ENCODE results near the gene CHCHD5.
"Not testable (repeated sequence)": the region's sequence is repeated elsewhere in the genome, so short reads cannot be mapped to it uniquely, and the experiment has no call there.

The CHCHD5 gene

DNA sequence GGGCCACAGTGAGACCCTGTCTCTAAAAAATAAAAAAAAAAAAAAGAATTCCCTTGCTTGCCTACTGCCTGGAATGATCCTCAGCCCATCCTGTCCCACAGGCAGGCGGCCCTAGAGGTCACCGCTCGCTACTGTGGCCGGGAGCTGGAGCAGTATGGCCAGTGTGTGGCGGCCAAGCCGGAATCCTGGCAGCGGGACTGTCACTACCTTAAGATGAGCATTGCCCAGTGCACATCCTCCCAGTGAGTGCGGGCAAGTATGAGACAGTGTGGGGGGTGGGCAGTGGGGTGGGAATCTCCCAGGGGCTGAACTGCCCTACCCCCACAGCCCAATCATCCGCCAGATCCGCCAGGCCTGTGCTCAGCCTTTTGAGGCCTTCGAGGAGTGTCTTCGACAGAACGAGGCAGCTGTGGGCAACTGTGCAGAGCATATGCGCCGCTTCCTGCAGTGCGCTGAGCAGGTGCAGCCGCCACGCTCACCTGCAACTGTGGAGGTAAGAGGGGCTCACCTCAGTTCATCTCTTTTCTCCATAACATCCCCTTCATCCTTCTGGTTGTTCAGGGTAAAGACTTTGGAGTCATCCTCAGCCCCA, 1.6 kb downstream of the CHCHD5 start:
- no peak for DNase-seq (ENCODE audit: low read depth, low spot score)

DNA sequence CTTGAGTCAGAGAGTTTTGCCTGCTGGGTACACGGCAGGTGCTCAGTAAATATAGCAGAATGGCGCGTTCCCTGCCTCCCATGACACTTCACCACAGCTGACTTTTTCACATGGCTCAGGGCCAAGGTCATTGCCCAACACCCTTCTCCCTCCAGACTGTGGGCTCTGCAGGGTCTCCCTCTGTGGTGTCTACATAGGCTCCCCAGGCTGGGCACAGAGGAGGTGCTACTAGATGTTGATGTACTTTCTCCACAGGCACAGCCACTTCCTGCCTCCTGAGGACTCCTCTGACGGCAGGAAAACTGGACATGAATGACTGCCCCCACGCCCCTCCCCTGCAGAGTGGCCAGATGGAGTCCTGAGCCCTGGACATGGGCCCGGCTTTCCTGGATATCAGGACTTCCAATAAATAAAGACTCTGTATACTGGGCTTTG, 4.2 kb downstream of the CHCHD5 start:
- DNase-seq (ENCODE audit: low read depth, low spot score) = no peak

DNA sequence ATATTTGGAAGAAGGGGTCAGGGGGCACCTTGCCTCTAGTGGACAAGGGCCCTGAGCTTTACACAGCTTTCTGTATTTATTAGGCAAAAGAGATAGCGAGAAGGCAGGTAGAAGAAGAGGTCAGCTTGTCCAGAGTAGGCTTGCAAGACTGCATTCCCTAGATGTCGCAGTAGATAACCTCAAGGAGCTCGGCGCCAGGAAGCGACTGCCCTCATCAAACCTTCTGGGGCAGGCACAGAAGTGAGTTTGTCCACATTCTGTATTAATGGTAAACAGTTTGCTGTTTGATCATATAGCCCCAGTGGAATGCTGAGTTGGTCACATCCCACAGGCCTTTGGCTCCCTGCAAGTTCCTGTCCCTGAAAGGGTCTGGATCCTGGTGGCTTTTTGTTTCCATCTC, 7.0 kb downstream of the CHCHD5 start:
- peak; percentile 49 for DNase-seq (ENCODE audit: low read depth, low spot score)

DNA sequence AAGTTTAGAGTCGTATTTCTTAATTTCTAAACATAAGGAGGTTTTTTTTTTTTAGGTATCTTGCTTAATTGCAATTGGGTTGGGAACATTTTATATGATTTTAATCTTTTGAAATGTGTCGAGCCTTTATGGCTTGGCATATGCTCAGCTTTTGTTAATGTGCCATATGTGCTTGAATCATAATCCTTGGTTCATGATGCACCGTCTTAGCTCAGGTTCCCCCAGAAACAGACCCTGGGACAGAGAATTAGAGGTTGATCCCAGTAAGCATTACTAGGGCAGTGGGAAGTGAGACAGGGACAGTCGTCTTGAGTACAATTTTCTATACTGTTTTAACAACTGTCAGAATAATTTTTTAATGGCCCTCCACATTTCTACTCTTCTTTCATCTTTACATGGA, 9.3 kb downstream of the CHCHD5 start:
- DNase-seq (ENCODE audit: low read depth, low spot score) = no peak

DNA sequence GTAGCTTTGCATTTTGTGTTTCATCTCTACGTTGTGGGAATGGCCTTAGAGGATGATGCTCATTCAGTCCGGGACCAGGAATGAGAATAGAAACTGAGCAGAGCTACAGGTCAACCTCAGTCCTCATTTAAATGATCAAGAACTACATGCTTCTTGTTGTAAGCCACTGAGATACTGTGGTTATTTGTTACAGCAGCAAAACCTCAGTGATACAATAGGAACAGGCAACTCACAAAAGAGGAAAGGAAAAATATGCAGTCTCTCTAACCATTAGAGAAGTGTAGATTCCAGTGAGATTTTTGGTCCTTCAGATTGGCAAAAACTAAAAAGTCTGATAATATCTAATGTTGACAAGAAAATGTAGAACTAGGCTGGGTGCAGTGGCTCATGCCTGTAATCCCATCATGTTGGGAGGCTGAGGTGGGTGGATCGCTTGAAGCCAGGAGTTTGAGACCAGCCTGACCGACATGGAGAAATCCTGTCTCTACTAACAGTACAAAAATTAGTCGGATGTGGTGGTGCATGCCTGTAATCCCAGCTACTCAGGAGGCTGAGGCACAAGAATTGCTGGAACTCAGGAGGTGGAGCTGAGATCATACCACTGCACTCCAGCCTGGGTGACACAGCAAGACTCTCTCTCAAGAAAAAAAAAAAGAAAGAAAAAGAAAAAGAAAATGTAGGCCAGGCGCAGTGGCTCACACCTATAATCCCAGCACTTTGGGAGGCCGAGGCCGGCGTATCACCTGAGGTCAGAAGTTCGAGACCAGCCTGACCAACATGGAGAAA, 13.3 kb downstream of the CHCHD5 start:
- no peak for DNase-seq (ENCODE audit: low read depth, low spot score)

DNA sequence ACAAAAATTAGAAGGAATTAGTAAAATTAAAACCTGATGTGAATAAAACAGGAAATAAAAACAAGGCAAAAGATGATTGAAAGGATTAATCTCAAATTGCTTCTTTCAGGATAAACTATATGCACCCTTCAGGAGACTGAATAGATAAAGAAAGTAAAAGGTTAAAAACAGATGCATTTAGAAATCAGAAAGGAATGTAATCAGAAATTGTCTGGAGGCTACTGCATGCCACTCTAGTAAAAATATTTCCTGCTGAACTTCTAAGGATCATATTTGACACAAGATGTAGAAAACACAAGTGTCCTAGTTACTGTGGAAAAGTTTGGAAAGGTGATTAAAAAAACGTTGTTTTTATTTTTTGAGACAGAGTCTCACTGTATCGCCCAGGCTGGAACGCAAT, 16.2 kb downstream of the CHCHD5 start:
- no peak for DNase-seq (ENCODE audit: low read depth, low spot score)

DNA sequence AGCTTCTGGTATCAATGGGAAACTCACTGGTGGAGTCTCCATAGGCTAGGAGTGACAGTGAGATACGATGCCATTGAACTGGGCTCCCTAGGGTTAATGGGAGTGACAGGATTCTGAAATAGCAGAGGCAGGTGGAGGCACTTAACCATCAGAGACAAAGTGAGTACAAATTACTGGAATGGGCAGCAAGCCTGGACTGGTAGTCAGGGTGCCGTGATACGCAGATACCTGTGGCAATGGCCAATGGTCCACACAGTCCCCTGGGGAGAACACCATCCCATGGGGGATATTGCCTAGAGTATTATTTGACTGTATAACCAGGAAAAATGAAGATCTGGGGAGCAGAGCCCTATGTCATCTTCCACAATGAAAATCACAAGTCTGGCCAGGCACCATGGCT, 17.3 kb downstream of the CHCHD5 start:
- DNase-seq (ENCODE audit: low read depth, low spot score) = no peak

DNA sequence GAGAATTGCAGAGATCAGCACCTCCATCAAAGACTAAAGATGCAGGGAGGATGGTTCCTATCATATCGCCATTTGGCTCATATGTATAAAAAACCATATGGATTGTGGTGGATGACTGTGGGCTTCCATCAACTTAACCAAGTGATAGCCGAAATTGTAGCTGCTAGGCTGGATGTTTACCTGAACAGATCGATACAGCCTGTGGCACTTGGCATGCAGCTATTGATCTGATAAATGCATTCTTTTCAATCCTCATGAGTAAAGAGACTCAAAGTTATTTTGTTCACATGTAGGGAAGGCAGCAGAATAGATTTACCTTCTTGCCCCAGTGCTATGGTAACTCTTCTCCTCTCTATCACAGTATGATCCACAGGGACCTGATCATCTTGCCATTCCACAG, 18.5 kb downstream of the CHCHD5 start:
- no peak for DNase-seq (ENCODE audit: low read depth, low spot score)

DNA sequence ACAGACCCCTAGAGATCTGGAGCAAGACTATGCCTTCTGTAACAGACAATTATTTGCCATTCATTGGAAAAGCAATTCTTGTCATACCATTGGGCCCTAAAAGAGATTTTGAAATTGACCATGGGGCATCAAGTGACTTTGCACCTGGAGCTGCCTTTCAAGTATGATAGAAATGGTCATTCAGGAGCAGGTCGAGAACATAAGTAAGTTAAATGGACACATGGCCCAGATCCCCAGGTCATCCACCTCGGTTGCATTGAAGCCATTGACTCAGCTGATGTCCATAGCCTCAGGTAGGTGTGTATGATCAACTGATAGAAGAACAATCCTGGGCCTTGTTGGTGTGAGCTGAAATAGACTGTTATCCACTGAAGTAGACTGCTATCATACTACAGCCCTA, 19.3 kb downstream of the CHCHD5 start:
- DNase-seq (ENCODE audit: low read depth, low spot score) = no peak

DNA sequence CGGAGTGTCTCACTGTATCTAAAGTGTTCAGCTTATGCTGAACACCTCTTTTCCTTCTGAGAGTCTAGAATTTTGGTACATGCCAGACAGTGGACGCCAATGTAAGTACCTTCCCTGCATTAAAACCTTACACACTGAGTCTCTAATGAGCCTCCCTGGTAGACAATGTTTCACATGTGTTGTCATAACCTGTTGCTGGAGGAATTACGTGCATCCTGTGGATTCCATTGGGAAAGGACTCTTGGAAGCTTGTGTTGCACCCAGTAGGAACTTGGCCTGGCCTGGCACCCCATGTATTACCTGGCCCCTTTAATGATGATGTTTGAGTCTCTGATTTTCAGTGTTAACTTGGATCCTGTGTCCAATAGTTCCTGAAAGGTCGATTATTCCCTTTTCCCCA, 20.5 kb downstream of the CHCHD5 start:
- no peak for DNase-seq (ENCODE audit: low read depth, low spot score)

DNA sequence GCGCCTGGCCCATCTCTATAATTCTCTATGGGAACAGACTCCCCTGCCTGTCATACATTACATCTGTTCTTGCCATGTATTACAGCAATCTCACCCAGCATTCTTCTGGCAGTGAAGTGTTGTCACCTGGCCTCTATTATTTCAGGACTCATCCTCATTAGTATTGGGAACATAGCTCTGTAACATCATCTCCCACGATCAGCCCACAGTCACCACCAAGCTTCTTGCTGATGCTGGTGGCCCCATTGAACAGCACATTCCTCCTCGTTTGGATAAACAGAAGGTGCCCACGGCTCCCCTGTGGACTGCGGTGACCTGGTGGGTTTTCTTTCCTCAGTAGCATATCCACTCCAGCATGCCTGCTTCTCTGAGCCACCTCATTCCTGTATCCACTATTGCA, 21.5 kb downstream of the CHCHD5 start:
- no peak for DNase-seq (ENCODE audit: low read depth, low spot score)

DNA sequence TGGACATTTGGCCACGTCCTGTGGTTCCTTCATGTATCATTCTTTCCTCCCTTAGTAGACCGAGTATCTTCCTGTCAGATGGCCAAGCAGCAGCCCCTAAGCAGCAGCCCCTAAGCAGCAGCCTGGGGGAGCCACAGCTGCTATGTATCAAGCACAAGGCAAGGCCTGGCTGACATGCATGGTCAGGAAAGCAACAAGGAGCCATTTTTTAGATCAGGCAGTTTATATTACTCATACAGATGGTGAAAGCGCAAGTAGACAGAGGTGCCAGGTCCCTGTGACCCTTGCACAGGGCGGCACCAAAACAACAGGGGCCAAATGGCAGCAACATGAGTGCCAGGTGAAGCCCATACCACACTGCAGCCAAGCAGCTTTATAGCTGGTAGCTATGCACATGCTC, 22.1 kb downstream of the CHCHD5 start:
- DNase-seq (ENCODE audit: low read depth, low spot score) = no peak

DNA sequence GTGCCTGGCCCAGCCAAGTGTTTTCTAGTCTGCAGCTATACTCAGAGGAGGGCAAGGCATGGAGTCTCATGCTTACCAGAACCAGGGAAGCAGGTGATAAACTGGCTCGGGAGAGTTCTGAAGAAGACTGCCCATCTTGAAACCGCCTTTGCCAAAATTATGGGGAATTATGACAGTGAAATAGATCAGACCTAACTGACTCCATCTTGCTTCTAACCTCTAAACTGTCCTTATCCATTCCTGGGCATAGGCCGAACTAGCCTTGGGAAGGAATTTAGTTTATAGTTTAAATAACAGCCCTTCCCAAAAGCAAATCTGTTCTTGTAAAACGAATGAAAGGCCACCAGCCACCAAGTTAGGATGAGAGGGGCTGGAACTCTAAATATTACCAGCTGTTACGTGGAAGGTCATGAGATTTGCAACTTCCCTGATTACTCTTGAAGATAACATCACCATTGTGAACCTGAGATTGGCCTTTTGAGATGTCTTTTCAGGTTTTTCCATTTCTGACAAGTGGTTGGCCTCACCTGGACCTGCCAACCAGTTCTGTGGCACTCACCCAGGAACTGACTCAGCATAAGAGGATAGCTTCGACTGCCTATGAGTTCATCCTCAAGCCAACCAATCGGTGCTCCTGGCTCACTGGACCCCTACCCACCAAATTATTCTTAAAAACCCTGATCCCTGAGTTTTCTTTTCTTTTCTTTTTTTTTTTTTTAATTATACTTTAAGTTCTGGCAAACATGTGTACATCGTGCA, 23.4 kb downstream of the CHCHD5 start:
- no peak for DNase-seq (ENCODE audit: low read depth, low spot score)

DNA sequence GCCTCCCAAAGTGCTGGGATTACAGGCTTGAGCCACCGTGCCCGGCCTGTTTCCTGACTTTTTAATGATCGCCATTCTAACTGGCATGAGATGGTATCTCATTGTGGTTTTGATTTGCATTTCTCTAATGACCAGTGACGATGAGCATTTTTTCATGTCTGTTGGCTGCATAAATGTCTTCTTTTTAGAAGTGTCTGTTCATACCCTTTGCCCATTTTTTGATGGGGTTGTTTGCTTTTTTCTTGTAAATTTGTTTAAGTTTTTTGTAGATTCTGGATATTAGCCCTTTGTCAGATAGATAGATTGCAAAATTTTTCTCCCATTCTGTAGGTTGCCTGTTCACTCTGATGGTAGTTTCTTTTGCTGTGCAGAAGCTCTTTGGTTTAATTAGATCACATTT, 24.9 kb downstream of the CHCHD5 start:
- not testable (repeated sequence) for DNase-seq (ENCODE audit: low read depth, low spot score)

DNA sequence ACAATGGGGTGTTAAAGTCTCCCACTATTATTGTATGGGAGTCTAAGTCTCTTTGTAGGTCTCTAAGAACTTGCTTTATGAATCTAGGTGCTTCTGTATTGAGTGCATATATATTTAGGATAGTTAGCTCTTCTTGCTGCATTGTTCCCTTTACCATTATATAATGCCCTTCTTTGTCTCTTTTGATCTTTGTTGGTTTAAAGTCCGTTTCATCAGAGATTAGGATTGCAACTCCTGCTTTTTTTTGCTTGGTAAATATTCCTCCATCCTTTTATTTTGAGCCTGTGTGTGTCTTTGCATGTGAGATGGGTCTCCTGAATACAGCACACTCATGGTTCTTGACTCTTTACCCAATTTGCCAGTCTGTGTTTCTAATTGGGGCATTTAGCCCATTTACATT, 27.9 kb downstream of the CHCHD5 start:
- not testable (repeated sequence) for DNase-seq (ENCODE audit: low read depth, low spot score)

DNA sequence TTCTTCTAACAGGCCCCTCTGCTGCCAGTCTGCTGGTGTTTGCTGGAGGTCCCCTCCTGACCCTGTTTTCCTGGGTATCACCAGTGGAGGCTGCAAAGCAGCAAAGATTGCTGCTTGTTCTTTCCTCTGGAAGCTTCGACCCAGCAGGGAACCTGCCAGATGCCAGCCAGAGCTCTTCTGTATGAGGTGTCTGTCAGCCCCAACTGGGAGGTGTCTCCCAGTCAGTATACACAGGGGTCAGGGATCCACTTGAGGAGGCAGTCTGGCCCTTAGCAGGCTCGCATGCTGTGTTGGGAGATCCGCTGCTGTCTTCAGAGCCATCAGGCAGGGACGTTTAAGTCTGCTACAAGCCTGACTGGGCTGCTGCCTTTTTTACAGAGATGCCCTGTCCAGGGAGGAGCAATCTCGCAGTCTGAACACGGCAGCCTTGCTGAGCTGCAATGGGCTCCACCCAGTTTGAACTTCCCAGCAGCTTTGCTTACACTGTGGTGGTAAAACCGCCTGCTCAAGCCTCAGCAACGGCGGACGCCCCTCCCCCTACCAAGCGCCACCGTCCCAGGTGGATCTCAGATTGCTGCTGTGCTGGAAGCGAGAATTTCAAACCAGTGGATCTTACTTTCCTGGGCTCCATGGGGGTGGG, 29.9 kb downstream of the CHCHD5 start:
- DNase-seq (ENCODE audit: low read depth, low spot score) = peak; percentile 84

DNA sequence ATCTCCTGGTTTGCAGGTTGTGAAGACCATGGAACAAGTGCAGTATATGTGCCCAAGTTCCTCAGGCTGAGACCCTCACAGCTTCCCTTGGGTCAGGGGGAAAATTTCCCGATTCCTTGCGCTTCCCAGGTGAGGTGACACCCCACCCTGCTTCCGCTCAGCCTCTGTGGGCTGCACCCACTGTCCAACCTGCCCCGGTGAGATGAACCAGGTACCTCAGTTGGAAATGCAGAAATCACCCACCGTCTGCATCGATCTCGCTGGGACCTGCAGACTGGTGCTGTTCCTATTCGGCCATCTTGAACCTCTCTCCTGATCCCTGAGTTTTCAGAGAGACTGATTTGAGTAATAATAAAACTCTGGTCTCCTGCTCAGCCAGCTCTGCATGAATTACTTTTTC, 30.6 kb downstream of the CHCHD5 start:
- no peak for DNase-seq (ENCODE audit: low read depth, low spot score)

DNA sequence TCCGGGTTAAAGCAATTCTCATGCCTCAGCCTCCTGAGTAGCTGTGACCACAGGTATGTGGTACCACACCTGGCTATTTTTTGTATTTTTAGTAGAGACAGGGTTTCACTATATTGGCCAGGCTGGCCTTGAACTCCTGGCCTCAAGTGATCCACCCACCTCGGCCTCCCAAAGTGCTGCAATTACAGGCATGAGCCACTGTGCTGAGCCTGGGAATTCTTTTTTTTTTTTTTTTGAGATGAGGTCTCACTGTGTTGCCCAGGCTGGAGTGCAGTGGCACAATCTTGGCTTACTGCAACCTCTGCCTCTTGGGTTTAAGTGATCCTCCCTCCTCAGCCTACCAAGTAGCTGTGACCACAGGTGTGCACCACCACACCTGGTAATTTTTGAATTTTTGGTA, 31.4 kb downstream of the CHCHD5 start:
- not testable (repeated sequence) for DNase-seq (ENCODE audit: low read depth, low spot score)

DNA sequence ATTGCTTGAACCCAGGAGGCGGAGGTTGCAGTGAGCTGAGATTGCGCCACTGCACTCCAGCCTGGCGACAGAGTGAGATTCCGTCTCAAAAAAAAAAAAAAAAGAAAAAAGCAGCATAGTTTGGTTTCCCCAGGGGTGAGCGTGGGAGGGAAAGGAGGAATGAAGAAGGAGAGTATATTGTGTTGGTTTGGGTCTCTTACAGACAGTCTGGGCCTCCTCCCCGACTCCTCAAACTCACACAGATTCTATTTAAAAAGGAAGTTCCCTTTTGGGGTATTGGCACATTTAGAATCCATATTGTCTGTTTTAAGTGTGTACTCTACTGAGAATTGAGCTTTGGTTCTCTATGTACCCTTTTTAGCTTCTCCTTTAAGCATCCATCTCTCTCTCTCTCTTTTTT, 34.0 kb downstream of the CHCHD5 start:
- no peak for DNase-seq (ENCODE audit: low read depth, low spot score)

DNA sequence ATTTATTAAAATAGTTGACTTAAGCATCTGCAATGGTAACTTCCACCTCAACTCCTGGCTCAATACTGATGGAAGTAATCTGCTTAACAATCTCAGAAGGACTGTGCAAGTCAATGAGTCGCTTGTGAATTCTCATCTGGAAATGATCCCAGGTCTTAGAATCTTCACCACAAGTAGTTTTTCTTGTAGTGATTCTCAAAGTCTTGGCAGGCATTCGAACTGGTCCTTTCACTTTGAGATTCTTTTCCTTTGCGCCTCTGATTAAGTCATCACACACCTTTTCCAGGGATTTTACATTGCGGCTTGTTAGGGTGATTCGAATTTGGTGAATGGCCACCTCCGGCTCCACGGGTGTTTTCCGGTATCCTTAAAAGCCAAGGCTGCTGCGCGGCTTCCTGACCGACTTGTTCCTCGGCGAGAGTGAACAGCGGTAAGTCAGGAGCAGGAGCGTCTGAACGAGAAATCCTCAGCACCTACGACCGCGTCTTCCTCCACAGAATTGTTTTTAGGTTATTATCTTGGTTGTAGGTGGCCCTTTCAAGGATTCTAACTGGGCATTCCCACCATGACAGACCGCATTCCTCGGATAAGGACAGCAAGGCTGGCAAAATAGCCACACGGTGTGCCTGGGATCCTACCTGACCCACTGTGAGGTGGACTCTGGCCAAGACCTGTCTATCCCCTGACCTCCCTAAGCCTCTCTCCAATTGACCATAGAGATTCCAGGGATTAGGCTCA, 37.5 kb downstream of the CHCHD5 start:
- no peak for DNase-seq (ENCODE audit: low read depth, low spot score)

DNA sequence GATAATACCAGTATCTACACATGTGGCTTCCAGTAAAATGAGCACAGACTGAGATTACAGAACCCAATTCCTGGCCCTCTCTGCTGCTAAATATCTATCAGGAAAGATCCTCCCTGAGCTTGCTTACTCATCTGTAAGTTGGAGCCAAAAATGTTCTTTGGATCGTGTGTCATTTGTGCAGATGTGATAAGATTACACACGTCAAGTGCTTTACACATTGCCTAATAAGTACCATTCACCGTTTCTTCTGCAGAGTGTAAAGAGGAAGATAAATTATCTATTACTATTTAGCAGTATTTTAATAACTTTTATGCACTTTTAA, 38.1 kb downstream of the CHCHD5 start:
- no peak for DNase-seq (ENCODE audit: low read depth, low spot score)
